H54 (cell line): Measurements from ENCODE around the gene CAPN3.

ENCODE experiments used
- DNase-seq: peaks from one replicate; pipeline ENCODE4 v3.0.0; 2011; ENCODE audit warnings: low spot score, mixed read lengths; ENCODE audit not compliant: insufficient read length
- FAIRE-seq: peaks from 3 replicates; lab custom pipeline; 2011; peaks lifted over from hg19 to GRCh38; lab: Jason Lieb, UNC
- POLR2A ChIP-seq: IDR thresholded peaks from 2 replicates; pipeline ENCODE4 v1.6.1; 2011; ENCODE audit warnings: low read depth, mild to moderate bottlenecking, low read length

Gene CAPN3

DNA sequence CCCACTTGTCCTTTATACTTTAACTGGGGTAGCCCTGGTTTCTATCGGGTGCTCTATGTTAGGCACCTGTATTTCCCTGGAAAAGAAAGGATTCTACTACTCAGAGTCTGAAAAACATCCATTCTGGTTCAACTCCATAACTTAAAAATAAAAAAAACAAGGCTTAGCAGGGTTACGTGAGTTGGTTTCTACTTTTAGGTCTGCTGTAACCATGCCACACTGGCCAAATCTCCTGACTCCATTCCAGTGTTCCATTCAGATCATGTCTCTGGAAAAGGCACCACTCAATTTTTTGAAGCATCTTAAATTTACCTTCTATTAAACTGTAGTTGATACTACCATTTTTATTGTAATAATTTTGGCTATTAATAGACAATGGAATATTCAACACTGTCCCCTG, 62.1 kb downstream of the CAPN3 start:
- FAIRE-seq, result no peak
- no peak for DNase-seq
- no peak for TF ChIP-seq POLR2A

DNA sequence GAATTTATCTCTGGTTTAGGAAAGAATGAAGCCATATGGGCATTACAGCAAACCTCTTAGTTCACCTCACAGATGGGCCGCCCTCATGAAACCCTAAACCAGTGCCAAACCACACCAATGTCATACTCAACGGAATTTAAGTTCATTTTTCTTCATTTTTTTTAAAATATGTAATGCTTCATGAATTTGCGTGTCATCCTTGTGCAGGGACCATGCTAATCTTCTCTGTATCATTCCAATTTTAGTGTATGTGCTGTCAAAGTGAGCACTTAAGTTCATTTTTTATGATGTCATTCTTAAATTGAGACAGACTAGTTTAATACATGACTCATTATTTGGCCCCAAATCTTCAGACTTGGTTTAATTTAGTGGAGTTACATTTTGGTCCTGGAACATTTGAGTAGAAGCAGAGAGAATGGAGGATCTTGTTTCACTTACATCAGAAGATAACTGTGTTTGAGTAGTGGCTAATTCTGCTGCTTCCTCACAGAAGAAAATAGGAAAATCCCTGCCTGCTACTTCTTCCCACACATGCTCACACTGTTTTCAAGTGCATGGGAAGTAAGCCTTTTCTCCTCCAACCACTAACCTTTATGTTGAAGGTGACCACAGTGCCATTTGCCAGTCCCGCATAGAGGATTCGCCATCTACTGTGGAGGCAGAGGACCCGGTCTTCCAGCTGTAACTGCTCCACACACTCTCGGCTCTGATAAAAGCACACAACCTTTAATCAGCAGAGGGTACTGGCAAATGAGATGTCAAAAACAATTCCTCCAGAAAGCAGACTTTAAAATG, 68.3 kb downstream of the CAPN3 start:
- no peak for DNase-seq
- FAIRE-seq, result peak; percentile 6

DNA sequence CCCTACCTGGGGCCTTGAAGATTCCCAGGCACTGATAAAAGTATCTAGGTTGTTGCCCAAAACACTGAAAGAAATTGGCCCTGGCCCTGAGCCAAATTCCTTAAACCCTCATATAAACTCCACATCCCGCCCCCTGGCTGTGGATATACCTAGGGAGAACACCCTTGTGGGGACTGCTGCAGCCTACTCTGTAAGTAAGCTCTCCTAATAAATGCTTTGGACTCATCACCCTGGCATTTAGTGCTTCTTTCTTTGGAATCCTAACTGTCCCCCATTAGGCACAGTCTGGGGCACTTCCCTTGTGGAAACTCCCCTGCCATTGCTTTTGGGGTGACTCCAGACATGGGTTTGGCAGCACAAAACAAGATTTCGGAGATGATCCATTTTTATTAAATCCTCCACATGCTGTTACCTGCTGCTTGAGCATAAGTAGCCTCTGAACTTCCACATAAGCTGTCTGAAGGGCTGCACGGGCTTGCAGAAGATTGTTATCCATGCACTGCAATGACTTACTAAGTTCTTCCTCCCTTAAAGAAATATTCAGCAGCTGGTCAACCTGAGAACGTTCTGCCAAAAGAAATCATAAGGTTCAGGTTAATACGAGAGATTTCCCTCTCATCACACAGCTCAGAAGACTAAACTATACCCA, 85.2 kb downstream of the CAPN3 start:
- no peak for TF ChIP-seq POLR2A
- DNase-seq, result no peak
- FAIRE-seq, result no peak

More for the DNA sequence above, 68.3 kb downstream of the CAPN3 start:
- no peak for TF ChIP-seq POLR2A

DNA sequence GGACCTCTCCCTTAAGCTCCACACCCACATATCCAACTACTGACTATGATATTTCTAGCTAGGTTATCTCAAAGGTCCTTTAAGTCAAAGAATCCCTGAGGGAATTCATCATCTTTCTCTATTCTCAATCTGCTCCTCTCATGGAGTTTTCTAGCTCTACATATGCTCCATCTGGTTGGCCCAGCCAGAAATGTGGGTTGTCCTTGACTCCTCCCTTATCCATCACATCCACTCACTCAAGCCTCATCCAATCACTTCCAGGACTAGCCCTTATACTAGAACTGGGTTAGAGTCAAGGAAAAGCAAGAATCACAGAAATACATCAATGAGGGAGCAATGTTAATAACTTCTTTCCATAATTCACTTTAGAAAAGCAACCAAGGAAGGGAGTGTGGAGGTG, 86.2 kb downstream of the CAPN3 start:
- DNase-seq (no peak), FAIRE-seq (no peak)
- no peak for TF ChIP-seq POLR2A

DNA sequence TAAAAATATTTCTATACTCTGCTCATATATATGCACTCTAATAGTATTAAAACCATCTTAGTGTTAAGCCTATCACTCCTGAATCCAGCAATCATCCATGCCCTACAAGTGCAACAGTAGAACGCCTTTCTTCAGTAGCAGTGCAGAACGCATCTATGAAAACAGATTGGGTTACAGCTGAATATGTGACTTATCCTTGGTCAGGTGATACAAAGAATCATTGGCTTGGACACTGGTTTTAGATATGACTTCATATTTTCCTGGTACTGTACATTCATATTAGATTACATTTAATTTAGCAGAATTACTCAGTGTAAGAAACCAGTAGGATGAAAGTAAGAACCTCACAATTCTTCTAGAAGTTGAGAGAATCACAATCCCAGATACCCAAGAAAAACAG, 88.3 kb downstream of the CAPN3 start:
- no peak for FAIRE-seq
- no peak for TF ChIP-seq POLR2A

DNA sequence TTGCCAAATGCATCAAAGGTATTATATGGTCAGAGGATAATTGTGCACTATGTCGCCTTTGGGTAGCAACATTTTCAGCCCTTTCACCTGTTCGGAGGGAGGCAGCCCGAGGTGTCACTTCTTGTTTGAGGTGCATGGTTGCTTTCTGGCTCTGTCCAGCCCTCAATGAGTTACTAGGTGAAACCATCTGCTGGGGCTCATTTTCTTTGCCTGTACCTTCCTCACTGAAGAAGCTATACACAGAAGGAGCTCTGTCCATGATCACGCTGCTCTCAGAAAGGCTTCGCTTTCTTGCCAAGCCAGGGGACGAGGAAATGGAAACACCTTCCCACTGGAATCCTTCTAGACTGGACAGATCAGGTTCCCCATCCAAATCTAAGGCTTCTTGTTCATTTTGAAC, 89.0 kb downstream of the CAPN3 start:
- TF ChIP-seq POLR2A, result no peak
- FAIRE-seq (no peak), DNase-seq (no peak)

More for the DNA sequence above, 88.3 kb downstream of the CAPN3 start:
- DNase-seq, result no peak

DNA sequence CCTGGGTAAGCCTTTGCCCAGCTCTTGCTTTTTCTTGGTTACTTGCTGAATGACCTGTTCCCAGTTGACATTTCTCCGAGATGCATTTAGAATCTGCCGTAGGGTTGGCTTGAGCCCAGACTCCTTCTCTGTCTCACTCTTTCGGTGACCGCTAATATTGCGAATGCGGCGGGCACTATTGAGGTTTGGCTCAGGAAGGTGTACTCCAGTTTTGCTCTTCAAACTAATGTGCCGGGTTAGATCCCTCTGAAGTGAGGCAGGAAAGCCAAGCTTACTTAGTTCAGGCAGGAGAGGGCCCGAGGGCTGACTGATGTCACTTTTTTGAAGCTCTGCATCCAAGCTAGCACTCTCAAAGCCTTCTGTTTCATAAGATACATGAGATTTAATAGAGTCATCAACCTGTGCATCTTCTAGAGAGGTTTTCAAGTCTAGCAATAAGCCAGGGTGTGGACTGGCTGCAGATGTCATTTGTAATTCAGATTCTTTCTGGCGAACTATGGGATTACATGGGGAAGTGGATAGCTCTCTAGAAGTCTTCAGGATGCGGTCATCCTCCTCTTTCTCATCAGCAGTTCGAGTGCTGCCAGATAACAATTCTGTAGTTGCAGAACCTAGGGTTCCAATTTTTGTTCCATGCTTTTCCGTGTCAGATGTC, 90.6 kb downstream of the CAPN3 start:
- no peak for DNase-seq
- TF ChIP-seq POLR2A, result no peak
- FAIRE-seq, result no peak

DNA sequence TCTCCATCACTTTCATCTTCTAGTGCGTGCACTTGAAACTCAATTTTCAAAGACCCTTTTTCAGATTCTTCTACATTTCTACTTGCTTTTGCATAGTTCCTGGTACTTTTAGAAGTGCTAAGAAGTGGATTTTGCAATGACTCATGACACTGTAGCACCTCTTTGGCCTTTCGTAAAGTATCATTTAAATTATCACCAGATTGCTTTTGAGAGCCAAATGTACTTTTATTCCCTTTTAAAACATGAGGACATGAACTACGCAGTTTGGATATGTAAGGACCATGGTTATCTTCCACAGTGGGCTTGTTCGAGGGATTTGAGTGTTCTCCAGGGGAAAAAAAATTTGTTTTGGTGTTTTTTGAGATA, 91.1 kb downstream of the CAPN3 start:
- TF ChIP-seq POLR2A, result no peak
- no peak for DNase-seq
- no peak for FAIRE-seq

DNA sequence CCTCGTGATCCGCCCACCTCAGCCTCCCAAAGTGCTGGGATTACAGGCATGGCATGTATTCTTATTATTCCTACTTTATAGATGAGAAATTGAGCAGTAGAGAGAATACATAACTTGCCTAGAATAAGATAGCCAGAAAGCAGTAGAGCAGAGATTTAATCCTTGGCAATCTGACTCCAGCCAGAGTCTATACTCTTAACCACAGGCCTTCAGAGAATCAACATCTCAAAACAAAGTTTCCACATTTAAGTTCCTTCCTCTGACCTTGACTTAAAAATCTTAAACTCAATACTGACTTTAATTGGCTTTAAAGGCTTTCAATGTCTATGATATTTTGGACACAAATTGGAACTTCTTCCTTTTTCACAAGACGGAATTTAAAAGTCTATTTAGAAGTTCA, 94.5 kb downstream of the CAPN3 start:
- FAIRE-seq (no peak), DNase-seq (no peak)
- no peak for TF ChIP-seq POLR2A

DNA sequence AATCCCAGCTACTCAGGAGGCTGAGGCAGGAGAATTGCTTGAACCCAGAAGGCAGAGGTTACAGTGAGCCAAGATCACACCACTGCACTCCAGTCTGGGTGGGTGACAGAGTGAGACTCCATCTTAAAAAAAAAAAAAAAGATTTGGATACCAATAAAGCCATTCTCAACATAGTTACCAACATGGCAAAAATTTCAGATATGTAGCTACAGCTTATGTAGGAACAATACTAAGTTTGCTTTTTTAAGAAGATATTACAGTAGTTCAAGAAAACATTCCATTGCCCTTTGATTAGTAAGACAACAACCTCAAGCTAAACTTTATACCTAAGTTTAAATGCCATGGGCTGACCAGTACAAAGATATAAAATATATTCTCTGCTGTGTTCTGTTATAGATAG, 97.2 kb downstream of the CAPN3 start:
- DNase-seq, result no peak
- no peak for FAIRE-seq
- no peak for TF ChIP-seq POLR2A

DNA sequence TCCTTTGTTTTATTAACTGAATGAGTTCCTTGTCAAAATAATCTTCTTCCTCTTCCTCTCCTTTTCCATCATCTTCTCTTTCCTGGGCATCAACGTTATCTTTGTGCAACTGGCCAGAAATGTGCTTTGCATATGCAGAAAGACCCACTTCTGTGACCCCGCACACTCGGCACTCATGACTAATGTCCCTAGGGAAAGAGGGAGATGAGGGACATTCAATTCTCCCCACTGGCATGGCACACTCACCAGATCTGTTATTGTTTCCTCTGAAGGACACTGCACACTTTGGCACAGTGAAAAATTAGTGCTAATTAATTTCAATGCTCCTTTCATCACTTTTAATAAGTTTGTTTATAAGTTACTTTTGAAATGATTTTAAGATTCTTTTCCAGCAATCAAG, 97.7 kb downstream of the CAPN3 start:
- FAIRE-seq, result no peak
- DNase-seq, result no peak
- no peak for TF ChIP-seq POLR2A

DNA sequence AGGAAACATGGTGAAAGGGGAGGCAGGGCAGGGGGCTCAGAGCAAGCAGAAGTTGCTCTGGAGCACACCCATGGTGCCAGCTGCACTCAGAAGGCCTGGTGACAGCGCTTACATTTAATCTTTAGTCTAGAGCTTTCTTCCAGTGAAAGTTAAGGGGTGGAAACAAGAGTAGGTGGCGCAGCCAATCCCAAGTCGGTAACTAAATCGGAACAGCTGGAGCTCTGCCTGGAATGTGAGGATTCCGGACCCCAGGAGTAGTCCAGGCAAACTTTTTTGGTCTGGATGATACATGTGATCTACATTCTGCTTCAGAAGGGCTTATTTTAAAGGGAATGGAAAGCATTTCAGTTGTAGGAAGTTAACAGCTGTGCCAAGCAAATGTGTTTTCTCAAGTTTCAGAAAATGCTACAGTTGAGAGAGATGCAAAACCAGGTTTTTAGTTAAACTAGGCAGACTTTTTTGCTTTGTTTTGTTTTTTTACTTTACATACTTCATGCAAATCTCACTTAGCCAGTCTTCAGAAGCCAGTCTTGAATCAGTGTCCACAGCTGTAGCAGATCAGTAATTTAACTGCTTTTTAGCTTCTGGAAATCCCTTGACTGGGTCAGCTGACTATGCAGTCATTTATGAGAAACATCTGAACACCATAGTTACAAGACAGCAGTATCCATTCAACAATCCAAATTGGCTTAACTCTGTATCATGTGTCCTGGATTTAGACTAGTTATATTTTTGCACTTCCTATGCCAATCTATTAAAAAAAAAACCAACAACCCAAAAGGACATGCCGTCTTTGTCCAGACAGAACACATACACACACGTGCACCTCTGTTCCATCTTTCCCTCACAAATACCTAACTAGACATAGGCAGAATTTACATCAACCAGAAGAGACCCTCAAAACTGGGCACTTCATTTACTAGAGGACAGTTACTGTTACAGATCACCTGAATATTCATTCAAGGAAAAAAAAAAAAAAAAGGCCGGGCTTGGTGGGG, 98.4 kb downstream of the CAPN3 start:
- FAIRE-seq (peak; percentile 74), DNase-seq (no peak)
- TF ChIP-seq POLR2A, result no peak

DNA sequence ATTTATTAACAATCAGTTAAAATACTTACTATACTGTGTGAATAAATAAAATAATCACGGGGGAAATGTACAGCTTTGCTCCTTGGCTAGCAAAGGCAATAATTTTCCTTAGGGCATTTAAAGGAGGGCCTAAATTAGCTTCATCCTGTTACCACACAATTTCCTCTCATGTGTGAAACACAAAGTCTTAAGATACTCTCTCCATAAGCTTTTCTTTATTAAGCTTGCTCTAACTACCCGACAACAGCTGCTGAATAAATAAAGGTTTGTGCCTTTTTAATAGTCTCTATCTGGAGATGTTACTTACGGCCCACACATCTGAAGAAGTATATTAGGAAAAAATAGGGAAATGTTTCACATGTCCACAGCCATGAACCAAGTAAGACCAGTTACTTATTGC, 102.0 kb downstream of the CAPN3 start:
- FAIRE-seq, result no peak

More for the DNA sequence above, 102.0 kb downstream of the CAPN3 start:
- TF ChIP-seq POLR2A, result no peak
- no peak for DNase-seq
